Stomach smooth muscle (tissue), 2 donors: ENCODE data around the gene DAPK1.

Source experiments
- H3K27ac ChIP-seq: one replicate; pipeline ENCODE4 v1.7.0; 2013; ENCODE audit warnings: mild to moderate bottlenecking, low read length, inconsistent platforms
- H3K27me3 ChIP-seq, 2 donors: one replicate each; pipeline ENCODE4 v1.7.0; 2013; ENCODE audit warnings: low read length in 2 of 2; ENCODE audit not compliant: insufficient read depth in 2 of 2, control insufficient read depth in 1 of 2
- H3K36me3 ChIP-seq, 2 donors: one replicate each; pipeline ENCODE4 v1.7.0; 2013; ENCODE audit warnings: low read length in 2 of 2; ENCODE audit not compliant: control insufficient read depth in 2 of 2, insufficient read depth in 2 of 2
- H3K4me1 ChIP-seq: one replicate; pipeline ENCODE4 v1.7.0; 2013; ENCODE audit warnings: low read length; ENCODE audit not compliant: control insufficient read depth, insufficient read depth
- H3K4me3 ChIP-seq, 2 donors: one replicate each; pipeline ENCODE4 v1.7.0; 2013; ENCODE audit warnings: low read length in 2 of 2
- H3K9ac ChIP-seq, 2 donors: one replicate each; pipeline ENCODE4 v1.7.0; 2013; ENCODE audit warnings: low read length in 2 of 2, mild to moderate bottlenecking in 1 of 2
- H3K9me3 ChIP-seq, 2 donors: one replicate each; pipeline ENCODE4 v1.7.0; 2013; ENCODE audit warnings: low read length in 2 of 2; ENCODE audit not compliant: control insufficient read depth in 2 of 2
- donor health status: healthy.
- donor health status: Pancreatic carcinoma.

Gene DAPK1

GRCh38 chr9:87614397-87614796, 116.7 kb downstream of the DAPK1 start:
- H3K4me1 ChIP-seq: peaks cover 17% of the 10 kb centered on the region

GRCh38 chr9:87615136-87615535, 117.5 kb downstream of the DAPK1 start:
- no peaks in the 10 kb centered on the region for H3K27me3 ChIP-seq
- H3K9ac ChIP-seq: no peak overlapping the region
- peaks cover 6 to 24% of the 10 kb centered on the region in 2 donors for H3K36me3 ChIP-seq
- H3K4me1 ChIP-seq: peaks cover 19% of the 10 kb centered on the region
- no peak overlapping the region for H3K27ac ChIP-seq
- no peaks in the 10 kb centered on the region for H3K9me3 ChIP-seq
- H3K4me3 ChIP-seq: no peak overlapping the region

More at GRCh38 chr9:87614397-87614796, 116.7 kb downstream of the DAPK1 start:
- Histone ChIP-seq H3K9me3 (no peaks in the 10 kb centered on the region), H3K4me3 (no peak overlapping the region), H3K27ac (no peak overlapping the region), H3K9ac (no peak overlapping the region), H3K36me3 (peaks cover 6 to 21% of the 10 kb centered on the region in 2 donors), H3K27me3 (no peaks in the 10 kb centered on the region)

GRCh38 chr9:87615547-87616148, 118.0 kb downstream of the DAPK1 start:
- no peak overlapping the region for H3K4me3 ChIP-seq
- H3K9me3 ChIP-seq: no peaks in the 10 kb centered on the region
- H3K27ac ChIP-seq: no peak overlapping the region

GRCh38 chr9:87618226-87618625, 120.6 kb downstream of the DAPK1 start:
- peaks cover 6 to 22% of the 10 kb centered on the region in 2 donors for H3K36me3 ChIP-seq
- H3K27ac ChIP-seq: no peak overlapping the region
- H3K27me3 ChIP-seq: no peaks in the 10 kb centered on the region
- H3K9ac ChIP-seq: no peak overlapping the region
- peaks cover 27% of the 10 kb centered on the region for H3K4me1 ChIP-seq
- H3K9me3 ChIP-seq: no peaks in the 10 kb centered on the region
- H3K4me3 ChIP-seq: no peak overlapping the region

More at GRCh38 chr9:87615547-87616148, 118.0 kb downstream of the DAPK1 start:
- Histone ChIP-seq H3K4me1 (peaks cover 18% of the 10 kb centered on the region), H3K36me3 (peaks cover 6 to 22% of the 10 kb centered on the region in 2 donors), H3K27me3 (no peaks in the 10 kb centered on the region), H3K9ac (no peak overlapping the region)

- H3K27ac ChIP-seq: no peak overlapping the region
- H3K27me3 ChIP-seq: no peaks in the 10 kb centered on the region
- H3K36me3 ChIP-seq: peaks cover 6 to 22% of the 10 kb centered on the region in 2 donors
- no peak overlapping the region for H3K9ac ChIP-seq
- H3K4me3 ChIP-seq: no peak overlapping the region
- peaks cover 22% of the 10 kb centered on the region for H3K4me1 ChIP-seq
- H3K9me3 ChIP-seq: peaks cover 0 to 1% of the 10 kb centered on the region in 2 donors
Measured at GRCh38 chr9:87618931-87619330, 121.3 kb downstream of the DAPK1 start.

- Histone ChIP-seq H3K9me3 (peaks cover 0 to 4% of the 10 kb centered on the region in 2 donors), H3K36me3 (peaks cover 6 to 25% of the 10 kb centered on the region in 2 donors), H3K27ac (no peak overlapping the region), H3K4me3 (no peak overlapping the region), H3K27me3 (no peaks in the 10 kb centered on the region), H3K9ac (no peak overlapping the region), H3K4me1 (peaks cover 20% of the 10 kb centered on the region)
Measured at GRCh38 chr9:87619346-87619745, 121.7 kb downstream of the DAPK1 start.

GRCh38 chr9:87620731-87621322, 123.2 kb downstream of the DAPK1 start:
- Histone ChIP-seq H3K36me3 (peaks cover 12 to 26% of the 10 kb centered on the region in 2 donors), H3K27me3 (no peaks in the 10 kb centered on the region), H3K9ac (no peak overlapping the region), H3K27ac (no peak overlapping the region), H3K4me1 (peaks cover 18% of the 10 kb centered on the region), H3K9me3 (peaks cover 0 to 4% of the 10 kb centered on the region in 2 donors), H3K4me3 (no peak overlapping the region)

GRCh38 chr9:87622098-87622497, 124.4 kb downstream of the DAPK1 start:
- H3K27ac ChIP-seq: no peak overlapping the region
- no peak overlapping the region for H3K4me3 ChIP-seq
- H3K9ac ChIP-seq: no peak overlapping the region
- peaks cover 0 to 4% of the 10 kb centered on the region in 2 donors for H3K9me3 ChIP-seq
- H3K4me1 ChIP-seq: peaks cover 21% of the 10 kb centered on the region
- H3K27me3 ChIP-seq: no peaks in the 10 kb centered on the region
- H3K36me3 ChIP-seq: peaks cover 12 to 23% of the 10 kb centered on the region in 2 donors

- H3K27ac ChIP-seq: no peak overlapping the region
- no peaks in the 10 kb centered on the region for H3K27me3 ChIP-seq
- H3K9me3 ChIP-seq: peaks cover 0 to 4% of the 10 kb centered on the region in 2 donors
- H3K36me3 ChIP-seq: peaks cover 9 to 16% of the 10 kb centered on the region in 2 donors
- H3K4me3 ChIP-seq: no peak overlapping the region
- no peak overlapping the region for H3K9ac ChIP-seq
- H3K4me1 ChIP-seq: peaks cover 27% of the 10 kb centered on the region
Measured at GRCh38 chr9:87622923-87623322, 125.3 kb downstream of the DAPK1 start.

- H3K9me3 ChIP-seq: peaks cover 0 to 4% of the 10 kb centered on the region in 2 donors
- peaks cover 6 to 13% of the 10 kb centered on the region in 2 donors for H3K36me3 ChIP-seq
- no peak overlapping the region for H3K27ac ChIP-seq
- no peak overlapping the region for H3K4me3 ChIP-seq
- peaks cover 12% of the 10 kb centered on the region for H3K4me1 ChIP-seq
- H3K27me3 ChIP-seq: no peaks in the 10 kb centered on the region
- no peak overlapping the region for H3K9ac ChIP-seq
Measured at GRCh38 chr9:87628346-87628745, 130.7 kb downstream of the DAPK1 start.

GRCh38 chr9:87629104-87629503, 131.4 kb downstream of the DAPK1 start:
- H3K9me3 ChIP-seq: peaks cover 0 to 2% of the 10 kb centered on the region in 2 donors
- no peak overlapping the region for H3K27ac ChIP-seq
- no peak overlapping the region for H3K9ac ChIP-seq
- H3K4me3 ChIP-seq: no peak overlapping the region
- peaks cover 6 to 12% of the 10 kb centered on the region in 2 donors for H3K36me3 ChIP-seq
- H3K4me1 ChIP-seq: peaks cover 12% of the 10 kb centered on the region
- H3K27me3 ChIP-seq: no peaks in the 10 kb centered on the region
